ENCODE data around the gene UGT1A6. TPM values are rescaled to one million over a fixed set of nuclear protein-coding genes. Genes with fewer than 3 reads are reported as not detected.

The UGT1A6 gene
- total and polyA plus RNA-seq, 8 donors, result 0.05 to 0.69 TPM; not detected in 6

DNA sequence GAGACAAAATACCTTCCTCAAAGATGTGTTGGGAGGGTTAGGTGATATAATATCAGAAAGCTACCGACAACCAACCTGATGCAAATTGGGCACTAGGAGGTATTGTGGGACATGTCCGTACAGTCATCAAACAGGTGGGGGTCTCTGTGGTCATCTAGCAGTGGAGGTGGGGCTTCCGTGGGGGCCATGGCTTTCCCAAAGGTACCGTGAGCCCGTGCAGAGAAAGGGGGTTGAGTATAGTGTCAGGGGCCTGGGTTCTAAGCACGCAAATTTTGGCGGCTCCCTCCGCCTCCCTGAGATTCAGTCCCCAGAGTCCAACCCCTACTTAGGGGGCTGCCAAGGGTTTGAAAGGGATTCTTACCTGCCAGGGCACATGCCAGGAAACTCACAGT lies 129.0 kb downstream of the UGT1A6 start:
- H3K27ac ChIP-seq, result no peak overlapping the region
- intact Hi-C loops (cut with DNase I), result no loop called here
- H3K9me3 ChIP-seq, result no peaks in the 10 kb centered on the region
- H3K4me3 ChIP-seq, result no peak overlapping the region
- ATAC-seq (no peak), DNase-seq (peak in 1 of 6 donors; percentile 8), FAIRE-seq (no peak)
- no peak for TF ChIP-seq CTCF (IDR thresholded peaks at IDR 0.05)
- H3K36me3 ChIP-seq, result no peaks in the 10 kb centered on the region
- no peaks in the 10 kb centered on the region for H3K27me3 ChIP-seq
- 73 to 88% methylated on average over 8 of the region's 8 CpGs for WGBS, 2 donors
- no peaks in the 10 kb centered on the region for H3K4me1 ChIP-seq

GRCh38 chr2:233822101-233822771 lies 129.5 kb downstream of the UGT1A6 start:
- no peaks in the 10 kb centered on the region for H3K4me1 ChIP-seq
- no peaks in the 10 kb centered on the region for H3K36me3 ChIP-seq
- H3K4me3 ChIP-seq, result no peak overlapping the region
- FAIRE-seq, result no peak
- no peak for TF ChIP-seq CTCF (IDR thresholded peaks at IDR 0.05)
- H3K9me3 ChIP-seq, result no peaks in the 10 kb centered on the region
- ATAC-seq, result no peak
- H3K27ac ChIP-seq, result no peak overlapping the region
- intact Hi-C loops (cut with DNase I), result no loop called here
- H3K27me3 ChIP-seq, result no peaks in the 10 kb centered on the region
- peak in 2 of 6 donors; percentile 7 to 38 for DNase-seq
- WGBS, 2 donors, result 72 to 89% methylated on average over 21 of the region's 21 CpGs

Other genes starting within 250 kb of the UGT1A6 start
- gene USP40, start 126.1 kb upstream of the UGT1A6 start, total RNA-seq, result 10 to 100 TPM; 17.2 to 33.3 (median 22.1) TPM
- 10 to 100 TPM; 34.5 to 34.7 TPM for gene USP40, start 126.1 kb upstream of the UGT1A6 start, polyA plus RNA-seq
- gene UGT1A8, start 75.3 kb upstream of the UGT1A6 start, total RNA-seq, result under 1 TPM in 1 of 6 donors, not detected in 5; 0.12 TPM
- not detected for gene UGT1A8, start 75.3 kb upstream of the UGT1A6 start, polyA plus RNA-seq
- under 1 TPM in 1 of 6 donors, not detected in 5; 0.09 TPM for gene UGT1A10, start 56.4 kb upstream of the UGT1A6 start, total RNA-seq
- not detected for gene UGT1A10, start 56.4 kb upstream of the UGT1A6 start, polyA plus RNA-seq
- under 1 TPM in 1 of 6 donors, not detected in 5; 0.09 TPM for gene UGT1A9, start 21.0 kb upstream of the UGT1A6 start, total RNA-seq
- not detected for gene UGT1A9, start 21.0 kb upstream of the UGT1A6 start, polyA plus RNA-seq
- gene UGT1A7, start 11.0 kb upstream of the UGT1A6 start, total RNA-seq, result not detected
- not detected for gene UGT1A7, start 11.0 kb upstream of the UGT1A6 start, polyA plus RNA-seq
- gene UGT1A5, start 20.0 kb downstream of the UGT1A6 start, total RNA-seq, result not detected
- not detected for gene UGT1A5, start 20.0 kb downstream of the UGT1A6 start, polyA plus RNA-seq
- under 1 TPM in 1 of 6 donors, not detected in 5; 0.19 TPM for gene UGT1A4, start 25.8 kb downstream of the UGT1A6 start, total RNA-seq
- gene UGT1A4, start 25.8 kb downstream of the UGT1A6 start, polyA plus RNA-seq, result not detected
- gene UGT1A3, start 36.2 kb downstream of the UGT1A6 start, total RNA-seq, result not detected
- not detected for gene UGT1A3, start 36.2 kb downstream of the UGT1A6 start, polyA plus RNA-seq
- gene UGT1A1, start 67.4 kb downstream of the UGT1A6 start, total RNA-seq, result under 1 TPM in 1 of 6 donors, not detected in 5; 0.28 TPM
- not detected for gene UGT1A1, start 67.4 kb downstream of the UGT1A6 start, polyA plus RNA-seq
- gene MROH2A, start 85.4 kb downstream of the UGT1A6 start, total RNA-seq, result not detected
- not detected for gene MROH2A, start 85.4 kb downstream of the UGT1A6 start, polyA plus RNA-seq
- 1 to 10 TPM in 1 of 6 donors, under 1 TPM in 2, not detected in 3; 0.47 to 1.2 (median 0.58) TPM for gene HJURP, start 161.6 kb downstream of the UGT1A6 start, total RNA-seq
- gene HJURP, start 161.6 kb downstream of the UGT1A6 start, polyA plus RNA-seq, result under 1 TPM; 0.16 to 0.34 TPM
- gene TRPM8, start 224.5 kb downstream of the UGT1A6 start, total RNA-seq, result under 1 TPM in 5 of 6 donors, not detected in 1; 0.09 to 1.00 (median 0.32) TPM
- gene TRPM8, start 224.5 kb downstream of the UGT1A6 start, polyA plus RNA-seq, result under 1 TPM; 0.08 to 0.23 TPM